Iris pigment epithelial cell (primary cell): ENCODE results near the gene PTN.
"Not testable (repeated sequence)": the region's sequence is repeated elsewhere in the genome, so short reads cannot be mapped to it uniquely, and the experiment has no call there.

Experiments
- DNase-seq: peaks from one replicate; pipeline ENCODE4 v3.0.0-alpha.2; 2011; ENCODE audit warnings: low read depth

The PTN gene

DNA sequence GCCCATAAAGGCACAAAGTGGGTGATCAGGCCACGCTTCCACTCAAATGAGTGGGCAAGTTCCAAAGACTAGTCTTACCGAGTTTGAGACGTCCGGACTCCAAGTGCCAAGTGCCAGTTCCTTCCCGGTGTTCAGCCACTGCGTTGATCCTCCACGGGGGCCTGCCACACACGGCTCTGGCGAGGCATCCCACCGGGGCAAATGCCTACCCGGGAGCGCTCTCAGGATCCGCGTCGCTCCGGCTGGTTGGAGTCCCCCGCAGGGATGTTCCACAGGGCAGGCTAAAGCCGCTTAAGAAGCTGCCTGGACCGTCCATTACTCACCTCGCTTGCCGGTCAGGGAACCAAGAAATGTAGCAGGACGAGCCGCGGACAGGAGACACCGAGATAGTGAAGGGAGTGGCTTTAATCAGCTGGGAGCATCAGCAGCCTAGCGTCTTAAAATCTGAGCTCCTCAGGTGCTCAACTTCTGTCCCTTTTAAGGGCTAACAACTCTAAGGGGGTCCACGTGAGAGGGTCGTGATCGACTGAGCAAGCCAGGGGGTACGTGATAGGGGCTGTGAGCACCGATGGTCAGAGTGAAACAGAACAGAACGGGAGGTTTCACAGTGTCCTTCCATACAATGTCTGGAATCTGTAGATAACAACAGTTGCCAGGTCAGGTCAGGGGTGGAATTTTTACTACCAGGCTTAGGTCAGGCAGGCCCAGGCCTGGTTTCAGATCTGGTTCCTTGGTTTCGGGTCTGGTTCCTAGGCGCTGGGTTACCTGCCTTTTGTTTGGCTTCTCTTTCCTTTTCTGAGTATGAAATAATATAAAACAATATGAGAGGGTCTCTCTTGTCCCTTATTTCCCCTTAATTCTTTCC, 75.3 kb downstream of the PTN start:
- not testable (repeated sequence) for DNase-seq

- DNase-seq, result no peak
Measured at GRCh38 chr7:137266764-137267163, 76.8 kb downstream of the PTN start.

DNA sequence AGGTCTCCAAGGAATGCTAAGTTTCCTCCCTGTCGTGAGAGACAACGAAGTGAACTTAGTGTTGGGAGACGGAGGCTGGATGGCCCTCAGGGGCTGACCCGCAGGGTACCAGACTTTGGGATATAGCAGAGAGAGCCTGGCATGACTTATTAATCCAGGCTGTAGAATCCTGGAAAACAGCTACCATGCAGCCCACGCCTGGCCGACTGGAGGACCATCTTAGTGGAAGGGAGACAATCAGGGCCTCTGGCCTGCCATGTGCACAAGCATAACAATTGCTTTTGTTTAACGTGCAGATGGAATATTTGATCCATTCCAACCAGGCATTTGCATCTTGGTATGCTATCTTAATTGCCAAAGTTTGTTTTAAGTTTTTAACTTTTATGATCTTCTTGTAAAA, 78.1 kb downstream of the PTN start:
- not testable (repeated sequence) for DNase-seq

DNA sequence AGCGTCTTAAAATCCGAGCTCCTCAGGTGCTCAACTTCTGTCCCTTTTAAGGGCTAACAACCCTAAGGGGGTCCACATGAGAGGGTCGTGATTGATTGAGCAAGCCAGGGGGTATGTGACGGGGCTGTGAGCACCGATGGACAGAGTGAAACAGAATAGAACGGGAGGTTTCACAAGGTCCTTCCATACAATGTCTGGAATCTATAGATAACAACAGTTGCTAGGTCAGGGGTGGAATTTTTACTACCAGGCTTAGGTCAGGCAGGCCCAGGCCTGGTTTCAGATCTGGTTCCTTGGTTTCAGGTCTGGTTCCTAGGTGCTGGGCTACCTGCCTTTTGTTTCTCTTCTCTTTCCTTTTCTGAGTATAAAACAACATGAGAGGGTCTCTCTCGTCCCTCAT, 80.9 kb downstream of the PTN start:
- DNase-seq, result no peak

DNA sequence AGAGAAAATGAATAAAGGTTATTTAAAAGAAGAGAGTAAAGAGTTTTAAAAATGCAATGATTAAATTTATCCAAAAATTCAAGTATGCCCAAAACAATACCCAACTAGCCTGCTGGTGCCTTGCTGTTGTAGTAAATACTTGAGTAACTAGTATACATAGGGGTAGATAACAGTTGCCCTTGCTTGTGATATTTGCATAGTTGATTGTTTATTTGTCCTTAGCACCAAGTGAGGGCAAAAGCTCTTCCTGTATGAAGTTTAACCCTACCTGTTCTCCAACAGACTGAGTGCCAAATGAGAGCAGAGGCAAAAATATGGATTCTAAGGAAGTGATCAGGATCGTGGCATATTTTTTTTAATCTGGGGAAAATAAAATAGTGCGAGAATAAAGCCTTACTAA, 85.0 kb downstream of the PTN start:
- no peak for DNase-seq

GRCh38 chr7:137254766-137255165, 88.8 kb downstream of the PTN start:
- DNase-seq, result no peak

- peak; percentile 42 for DNase-seq
Measured at GRCh38 chr7:137245890-137246289, 97.6 kb downstream of the PTN start.

- peak; percentile 25 for DNase-seq
Measured at GRCh38 chr7:137245186-137245585, 98.3 kb downstream of the PTN start.

DNA sequence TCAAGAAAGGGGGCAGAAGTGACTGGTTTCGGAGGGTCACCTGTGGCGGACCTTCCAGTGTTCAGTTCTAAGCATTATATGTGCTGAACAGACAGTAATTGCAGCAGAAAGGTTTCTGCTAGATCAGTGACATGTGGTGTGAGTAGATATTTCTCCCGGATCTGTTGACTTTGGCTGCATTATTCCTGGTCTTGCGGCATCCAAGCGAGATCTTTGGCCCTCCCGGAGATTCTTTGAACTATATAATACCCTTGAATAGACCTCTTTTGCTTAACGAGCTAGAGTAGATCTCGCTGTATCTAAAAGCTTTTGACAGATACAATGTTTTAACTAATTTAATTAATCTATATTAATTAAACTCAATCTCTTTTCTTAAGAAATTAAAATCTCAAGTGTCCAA, 99.8 kb downstream of the PTN start:
- DNase-seq, result no peak

GRCh38 chr7:137242616-137243015, 100.9 kb downstream of the PTN start:
- DNase-seq, result no peak

- no peak for DNase-seq
Measured at GRCh38 chr7:137241655-137242360, 101.7 kb downstream of the PTN start.

DNA sequence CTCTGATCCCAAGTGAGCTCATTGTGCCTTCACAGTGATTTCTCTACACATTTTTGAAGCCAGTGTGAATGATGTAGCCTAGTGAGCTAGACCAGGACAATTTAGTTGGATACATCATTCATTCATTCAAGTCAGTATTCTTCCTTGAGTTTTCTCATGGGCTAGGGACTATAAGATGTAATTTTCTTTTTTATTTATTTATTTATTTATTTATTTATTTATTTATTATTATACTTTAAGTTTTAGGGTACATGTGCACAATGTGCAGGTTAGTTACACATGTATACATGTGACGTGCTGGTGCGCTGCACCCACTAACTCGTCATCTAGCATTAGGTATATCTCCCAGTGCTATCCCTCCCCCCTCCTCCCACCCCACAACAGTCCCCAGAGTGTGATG, 104.3 kb downstream of the PTN start:
- not testable (repeated sequence) for DNase-seq

GRCh38 chr7:137235434-137235833, 108.1 kb downstream of the PTN start:
- DNase-seq, result no peak

- no peak for DNase-seq
Measured at GRCh38 chr7:137231167-137231566, 112.4 kb downstream of the PTN start.

- DNase-seq, result no peak
Measured at GRCh38 chr7:137221467-137221866, 122.1 kb downstream of the PTN start.

DNA sequence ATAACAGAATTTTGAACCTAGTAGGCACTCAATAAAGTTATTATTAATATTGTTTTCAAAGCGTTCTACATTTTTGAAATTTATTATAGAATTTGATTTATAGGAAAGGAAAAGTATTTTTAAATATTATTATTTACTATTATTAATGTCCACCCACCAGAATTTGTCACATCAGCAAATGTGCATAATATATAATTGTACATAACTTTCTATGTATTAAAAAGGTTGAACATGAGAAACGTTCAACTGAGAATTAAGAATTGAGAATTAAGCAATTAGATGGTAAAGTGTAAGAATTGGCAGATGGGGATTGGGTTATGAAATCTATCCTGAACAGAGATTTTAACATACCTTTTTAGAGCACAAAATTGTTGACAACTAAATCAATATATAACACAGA, 129.8 kb downstream of the PTN start:
- no peak for DNase-seq

DNA sequence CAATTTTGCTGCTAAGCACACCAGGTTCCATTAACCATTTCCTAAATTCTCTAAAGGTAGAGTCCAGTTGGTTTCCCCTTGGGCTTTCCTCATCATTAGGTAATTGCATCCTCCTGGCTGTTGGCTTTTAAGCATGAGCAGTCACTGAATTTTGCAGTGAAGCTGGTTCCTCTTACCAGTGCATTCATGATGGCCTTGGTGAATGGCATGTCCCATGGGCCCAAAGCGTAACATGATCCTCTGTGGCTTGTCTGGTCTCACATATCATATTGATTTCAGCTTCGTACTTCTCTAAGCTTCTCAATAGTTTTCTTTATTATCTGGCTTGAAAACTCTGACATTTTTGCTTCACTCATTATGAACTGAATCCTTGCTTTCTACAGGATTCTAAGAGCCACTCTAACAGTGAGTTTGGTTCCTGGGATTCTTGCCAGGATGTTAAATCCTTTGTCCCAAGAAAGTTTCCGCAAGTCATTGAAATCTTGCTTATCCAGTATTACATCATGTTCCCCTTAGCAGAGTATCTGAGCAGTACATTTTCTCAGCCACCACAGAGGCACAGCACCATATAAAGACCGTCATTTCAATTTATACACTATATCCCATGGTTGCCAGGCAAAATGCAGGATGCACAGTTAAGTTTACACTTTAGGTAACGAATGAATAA, 134.2 kb downstream of the PTN start:
- peak; percentile 1 for DNase-seq

DNA sequence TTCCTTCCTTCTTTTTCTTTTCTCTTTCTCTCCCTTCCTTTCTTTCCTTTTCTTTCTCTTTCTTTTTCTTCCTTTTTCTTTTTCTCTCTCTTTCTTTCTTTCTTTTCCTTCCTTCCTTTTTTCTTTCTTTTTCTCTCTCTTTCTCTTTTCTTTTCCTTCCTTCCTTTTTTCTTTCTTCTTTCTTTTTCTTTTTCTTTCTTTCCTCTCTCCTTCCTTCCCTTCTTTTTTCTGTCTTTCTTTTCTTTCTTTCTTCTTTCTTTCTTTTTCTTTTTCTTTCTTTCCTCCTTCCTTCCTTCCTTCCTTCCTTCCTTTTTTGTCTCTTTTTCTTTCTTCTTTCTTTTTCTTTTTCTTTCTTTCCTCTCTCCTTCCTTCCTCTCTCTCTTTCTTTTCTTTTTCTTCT, 136.8 kb downstream of the PTN start:
- DNase-seq, result no peak

GRCh38 chr7:137204246-137204645, 139.3 kb downstream of the PTN start:
- no peak for DNase-seq

DNA sequence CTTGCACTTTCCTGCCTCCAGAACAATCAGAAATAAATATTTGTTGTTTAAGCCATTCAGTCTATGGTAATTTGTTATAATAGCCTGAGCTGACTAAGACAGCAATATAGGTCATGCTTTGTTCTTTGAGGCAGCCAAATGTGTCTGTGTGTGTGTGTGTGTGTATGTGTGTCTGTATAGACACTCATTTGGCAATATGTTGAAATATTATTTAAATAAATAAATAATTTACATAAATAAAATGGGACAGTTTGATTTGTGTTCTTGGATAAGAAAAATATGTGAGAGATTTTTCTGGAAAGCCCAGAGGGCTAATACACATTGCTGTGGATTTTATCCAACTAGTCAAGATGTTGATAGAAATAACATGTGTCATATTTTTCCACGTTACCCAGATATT, 140.2 kb downstream of the PTN start:
- no peak for DNase-seq

DNA sequence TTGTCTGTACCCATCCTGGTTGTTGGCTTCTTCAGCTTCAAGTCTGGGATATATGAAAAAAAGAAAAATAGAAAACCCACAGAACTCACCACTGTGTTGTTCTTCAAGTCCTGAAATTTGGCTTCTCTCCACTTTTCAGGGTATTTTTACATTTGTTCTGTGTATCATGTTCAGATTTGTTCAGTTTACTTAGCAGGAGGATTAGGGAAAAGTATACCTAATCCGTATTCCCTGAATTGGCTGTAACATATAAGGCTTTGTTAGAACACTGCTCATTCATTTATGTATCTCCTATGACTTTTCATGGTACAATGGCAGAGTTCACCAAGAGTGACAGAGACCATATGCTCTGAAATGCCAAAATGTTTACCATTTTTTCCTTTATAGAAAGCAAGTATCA, 146.9 kb downstream of the PTN start:
- DNase-seq, result peak; percentile 7

DNA sequence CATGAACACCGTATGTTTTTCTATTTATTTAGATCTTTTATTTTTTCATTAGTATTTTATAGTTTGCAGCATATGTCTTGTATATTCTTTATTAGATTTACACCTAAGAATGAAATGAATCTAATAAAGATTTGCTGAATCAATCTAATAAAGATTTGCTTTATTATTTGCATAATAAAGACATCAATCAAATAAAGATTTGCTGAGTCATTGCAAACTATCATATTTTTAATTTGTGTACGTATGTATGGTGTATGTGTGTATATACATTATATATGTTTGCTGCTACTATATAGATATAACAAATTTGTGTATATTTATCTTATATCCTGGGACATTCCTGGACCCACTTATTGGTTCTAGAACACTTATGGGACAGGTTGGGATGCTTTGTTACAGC, 147.5 kb downstream of the PTN start:
- DNase-seq, result no peak

DNA sequence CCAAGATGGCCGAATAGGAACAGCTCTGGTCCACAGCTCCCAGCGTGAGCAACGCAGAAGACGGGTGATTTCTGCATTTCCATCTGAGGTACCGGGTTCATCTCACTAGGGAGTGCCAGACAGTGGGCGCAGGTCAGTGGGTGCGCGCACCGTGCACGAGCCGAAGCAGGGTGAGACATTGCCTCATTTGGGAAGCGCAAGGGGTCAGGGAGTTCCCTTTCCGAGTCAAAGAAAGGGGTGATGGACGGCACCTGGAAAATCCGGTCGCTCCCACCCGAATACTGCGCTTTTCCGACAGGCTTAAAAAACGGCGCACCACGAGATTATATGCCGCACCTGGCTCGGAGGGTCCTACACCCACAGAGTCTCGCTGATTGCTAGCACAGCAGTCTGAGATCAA, 161.9 kb downstream of the PTN start:
- not testable (repeated sequence) for DNase-seq
